ENCODE measurements around the gene C5orf47.
A peak's percentile ranks its signal among the peaks of the same experiment; 100 is the strongest.

C5orf47 gene

GRCh38 chr5:173970878-173971650, 17.9 kb upstream of the C5orf47 start:
- no peak for DNase-seq

DNA sequence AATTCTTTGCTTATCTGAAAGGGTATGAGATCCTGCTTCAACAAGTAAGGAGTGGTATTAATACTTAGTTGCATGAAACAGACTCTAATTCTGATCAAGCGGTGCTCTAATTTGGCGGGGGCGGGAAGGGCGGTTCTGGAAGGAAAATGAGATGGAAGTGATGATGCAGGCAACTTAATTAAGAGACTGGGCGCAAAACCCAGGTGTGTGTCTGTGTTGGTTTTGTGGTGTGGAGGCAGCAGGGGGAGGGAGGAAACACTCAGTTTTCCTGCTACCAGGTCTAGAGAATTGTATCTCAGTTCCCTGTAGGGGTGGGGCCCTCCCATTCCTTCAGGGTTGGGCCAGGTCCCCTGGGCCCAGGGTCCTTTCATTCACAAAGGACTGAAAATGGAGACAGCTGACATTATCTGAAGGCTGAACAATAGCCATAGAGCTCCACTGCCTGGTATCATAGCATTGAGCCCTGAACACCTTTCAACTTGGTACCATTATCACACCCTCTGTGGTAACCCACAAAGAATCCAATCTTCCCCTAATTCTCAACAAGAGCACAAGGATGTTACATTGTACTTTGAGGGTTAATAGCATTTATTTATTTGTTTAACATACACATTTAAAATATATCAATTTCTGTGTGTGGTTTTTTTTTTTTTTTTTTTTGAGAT, 17.2 kb upstream of the C5orf47 start:
- DNase-seq: no peak

GRCh38 chr5:173972607-173972924, 16.4 kb upstream of the C5orf47 start:
- no peak for DNase-seq

DNA sequence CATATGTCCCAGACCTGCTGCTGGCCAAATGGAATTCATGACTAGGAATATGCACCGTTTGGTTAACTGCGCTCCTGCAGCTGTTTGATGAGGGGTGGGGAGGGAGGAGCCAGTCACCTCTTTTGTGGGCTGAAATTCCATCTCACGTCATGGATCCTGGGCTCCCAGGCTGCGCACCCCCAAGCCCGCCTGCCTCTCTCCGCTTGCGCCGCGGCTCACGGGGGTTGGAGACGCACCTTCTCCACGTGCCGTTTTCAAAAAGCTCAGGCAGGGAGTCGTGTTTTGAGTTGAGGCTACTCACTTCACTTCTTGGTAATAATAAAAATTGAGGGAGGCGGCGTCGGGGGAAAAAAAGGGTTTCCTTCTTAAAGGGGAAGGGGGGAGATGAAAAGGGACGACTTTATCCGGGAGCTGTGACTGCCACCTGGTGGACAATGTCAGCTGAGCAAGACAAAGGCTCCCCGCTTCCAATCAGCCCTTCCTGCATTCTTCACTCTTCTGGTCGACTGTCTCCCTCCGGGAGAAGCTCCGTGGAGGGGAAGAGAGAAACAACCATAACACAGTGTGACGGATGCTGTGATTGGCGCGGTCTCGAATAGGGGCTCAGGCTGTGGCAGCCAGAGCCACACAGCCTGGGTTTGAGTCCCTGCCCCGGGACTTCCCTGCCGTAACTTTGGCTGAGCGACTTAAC, 15.9 kb upstream of the C5orf47 start:
- DNase-seq: peak in 1 of 2 experiments; percentile 63

DNA sequence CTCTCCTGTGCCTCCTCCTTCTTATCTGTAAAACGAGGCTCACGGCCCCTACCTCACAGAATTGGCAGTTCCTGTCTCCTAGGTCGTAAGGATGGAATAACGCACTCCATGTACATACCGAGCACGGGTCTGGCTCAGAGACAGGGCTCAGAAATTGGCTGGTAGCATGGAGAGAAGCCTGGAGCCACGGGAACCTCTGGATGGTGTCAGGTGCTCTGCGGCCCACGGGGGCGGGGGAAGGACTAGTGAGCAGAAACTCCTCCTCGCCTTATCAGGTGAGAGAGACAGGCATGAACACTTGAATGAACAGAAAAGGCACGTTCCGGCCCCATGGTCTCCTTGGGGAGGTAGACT, 15.4 kb upstream of the C5orf47 start:
- DNase-seq: no peak

- no peak for DNase-seq
Observed at GRCh38 chr5:173974688-173975239, 14.2 kb upstream of the C5orf47 start.

DNA sequence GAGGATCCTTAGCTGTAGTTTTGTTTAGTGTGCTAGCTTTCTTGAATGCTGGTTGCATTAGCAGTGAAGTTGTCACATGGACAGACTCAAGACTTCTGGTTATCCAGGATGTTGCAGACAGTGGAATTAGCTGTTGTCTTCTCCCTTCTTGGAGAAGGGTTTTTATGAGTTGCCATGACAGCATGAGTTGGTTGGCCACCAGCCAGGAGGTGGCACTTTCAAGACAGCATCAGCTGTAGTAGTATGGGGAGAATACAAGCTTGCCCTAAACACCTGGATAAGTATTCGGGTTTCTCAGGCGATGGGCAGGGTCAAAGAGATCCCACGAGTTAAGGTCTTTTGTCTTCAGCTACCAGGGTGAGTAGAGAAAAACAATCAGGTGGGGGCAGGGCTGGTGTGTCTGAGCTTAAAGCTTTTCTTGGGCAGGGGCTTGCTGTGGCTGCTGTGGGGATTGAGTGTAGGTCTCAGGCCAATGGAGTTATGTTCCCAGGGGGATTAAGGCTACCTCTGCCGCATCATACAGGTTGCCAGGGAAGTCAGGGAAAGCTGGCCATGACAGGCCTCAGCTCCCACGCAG, 7.7 kb upstream of the C5orf47 start:
- no peak for DNase-seq

DNA sequence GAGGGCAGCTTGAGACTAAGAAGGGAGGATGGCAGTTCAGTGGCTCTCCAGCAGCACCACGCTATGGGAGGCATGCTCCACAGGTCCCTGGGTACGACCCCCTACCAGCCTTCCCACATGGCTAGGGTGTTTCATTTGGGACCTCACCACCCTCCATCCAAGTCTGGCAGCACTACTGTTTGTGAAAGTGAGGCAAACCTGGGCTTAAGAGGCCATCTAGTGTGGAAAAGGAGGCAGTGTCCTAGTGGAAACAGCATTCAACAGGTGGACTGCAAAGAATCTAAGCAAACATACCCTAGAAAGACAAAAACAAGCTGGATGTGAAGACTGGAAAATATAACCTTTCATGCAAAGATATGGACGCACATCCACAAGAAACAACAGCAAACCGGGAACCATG, 4.8 kb upstream of the C5orf47 start:
- DNase-seq: no peak

GRCh38 chr5:173989432-173990082, 587 bp downstream of the C5orf47 start:
- no peak for DNase-seq

DNA sequence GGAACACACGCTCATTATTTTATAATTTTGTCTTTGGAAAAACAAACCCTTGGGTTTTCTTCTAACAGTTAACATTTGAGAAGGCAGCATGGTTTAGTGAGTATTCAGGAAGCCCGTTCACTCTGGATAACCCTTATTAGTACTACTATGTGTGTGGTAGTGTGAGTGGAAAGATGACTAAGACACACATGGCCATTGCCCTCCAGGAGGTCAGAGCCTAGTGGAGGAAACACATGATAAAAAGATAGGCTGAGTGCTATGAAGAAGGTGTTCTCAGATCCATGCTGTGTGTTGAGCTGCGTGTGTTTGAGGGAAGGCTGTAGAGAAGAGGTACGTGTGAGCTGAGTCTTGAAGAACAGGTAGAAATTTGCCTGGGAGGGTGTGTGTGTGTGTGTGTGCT, 8.4 kb downstream of the C5orf47 start:
- DNase-seq: no peak

- no peak for DNase-seq
Observed at GRCh38 chr5:173998531-173998930, 9.6 kb downstream of the C5orf47 start.

- no peak for DNase-seq
Observed at GRCh38 chr5:174000076-174000475, 11.1 kb downstream of the C5orf47 start.

DNA sequence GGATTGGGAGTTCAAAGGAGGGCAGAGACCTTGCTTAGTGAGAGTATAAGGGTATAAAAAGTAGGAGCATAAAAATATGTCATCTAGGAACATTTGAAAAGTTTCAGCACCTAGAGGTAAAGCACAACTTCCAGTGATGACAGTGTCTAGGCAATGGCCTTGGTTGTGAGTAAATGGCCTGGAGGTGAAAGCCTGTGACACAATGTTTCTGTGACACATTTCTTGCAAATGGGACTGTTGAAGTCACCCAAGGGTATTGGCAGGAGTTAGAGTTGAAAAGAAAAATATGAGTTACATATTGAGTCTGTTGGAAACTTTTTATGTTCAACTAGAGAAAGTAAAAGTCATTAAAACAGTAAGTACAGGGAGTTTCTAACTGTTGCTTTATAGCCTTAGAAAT, 14.8 kb downstream of the C5orf47 start:
- no peak for DNase-seq

DNA sequence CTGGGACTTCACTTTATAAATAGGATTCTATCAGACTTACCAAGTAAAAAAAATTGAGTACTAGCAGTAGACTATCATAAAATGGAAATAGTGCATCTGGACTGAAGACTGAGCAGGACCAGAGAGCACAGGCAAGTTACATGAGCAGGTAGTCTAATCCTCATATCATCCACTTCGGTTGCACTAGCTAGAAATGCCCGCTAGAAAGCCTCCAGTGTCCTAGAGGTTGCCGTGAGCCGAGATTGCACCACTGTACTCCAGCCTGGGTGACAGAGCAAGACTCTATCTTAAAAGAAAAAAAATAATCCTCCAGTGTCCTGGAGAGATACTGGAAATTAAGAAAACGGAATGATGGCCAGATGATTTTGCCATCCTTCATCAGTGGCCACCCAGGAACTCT, 20.0 kb downstream of the C5orf47 start:
- no peak for DNase-seq

GRCh38 chr5:174010365-174010764, 21.4 kb downstream of the C5orf47 start:
- no peak for DNase-seq

- no peak for DNase-seq
Observed at GRCh38 chr5:174011441-174011840, 22.5 kb downstream of the C5orf47 start.

DNA sequence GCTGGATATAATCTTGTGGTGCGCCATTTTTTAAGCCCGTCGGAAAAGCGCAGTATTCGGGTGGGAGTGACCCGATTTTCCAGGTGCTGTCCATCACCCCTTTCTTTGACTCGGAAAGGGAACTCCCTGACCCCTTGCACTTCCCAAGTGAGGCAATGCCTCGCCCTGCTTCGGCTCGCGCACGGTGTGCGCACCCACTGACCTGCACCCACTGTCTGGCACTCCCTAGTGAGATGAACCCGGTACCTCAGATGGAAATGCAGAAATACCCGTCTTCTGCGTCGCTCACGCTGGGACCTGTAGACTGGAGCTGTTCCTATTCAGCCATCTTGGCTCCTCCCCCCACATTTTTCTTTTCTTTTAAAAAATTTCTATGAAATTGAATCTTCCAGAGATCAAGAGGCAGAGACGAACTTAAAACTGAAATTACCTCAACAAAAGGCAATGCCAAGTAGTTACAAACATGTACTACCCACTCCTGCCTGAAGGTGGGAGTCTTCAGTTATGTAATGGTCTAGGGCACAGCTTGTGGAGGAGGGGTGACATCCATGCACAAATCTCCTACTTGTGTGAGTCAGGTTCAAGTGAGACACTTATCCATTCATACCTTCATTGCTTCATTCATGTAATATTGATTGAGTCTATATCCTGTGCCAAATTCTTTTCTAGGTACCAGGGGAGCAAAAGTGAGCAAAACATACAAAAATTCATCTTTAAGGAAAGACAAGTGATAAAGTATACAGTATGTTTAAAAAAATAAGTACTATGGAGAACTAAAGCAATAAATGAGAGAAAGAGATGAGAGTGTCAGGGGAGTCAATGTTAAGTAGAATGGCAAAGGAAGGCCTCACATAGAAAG, 31.3 kb downstream of the C5orf47 start:
- DNase-seq: peak in 1 of 2 experiments; percentile 2

DNA sequence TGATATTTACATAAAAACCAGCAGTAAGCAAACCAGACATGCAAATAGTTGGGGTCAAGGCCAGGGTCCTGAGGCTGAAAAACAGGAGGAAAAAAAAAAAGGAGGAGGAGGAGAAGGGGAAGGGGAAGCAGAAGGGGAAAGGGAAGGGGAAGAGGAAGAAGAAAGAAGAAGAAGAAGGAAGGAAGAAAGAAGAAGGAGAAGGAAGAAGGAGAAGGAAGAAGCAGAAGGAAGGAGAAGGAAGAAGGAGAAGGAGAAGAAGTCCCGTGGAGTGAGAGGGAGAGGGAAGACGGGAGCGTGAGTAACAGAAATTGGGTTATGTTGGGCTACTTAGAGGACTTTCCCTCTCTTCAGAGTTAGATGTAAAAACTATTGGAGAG, 31.9 kb downstream of the C5orf47 start:
- no peak for DNase-seq

DNA sequence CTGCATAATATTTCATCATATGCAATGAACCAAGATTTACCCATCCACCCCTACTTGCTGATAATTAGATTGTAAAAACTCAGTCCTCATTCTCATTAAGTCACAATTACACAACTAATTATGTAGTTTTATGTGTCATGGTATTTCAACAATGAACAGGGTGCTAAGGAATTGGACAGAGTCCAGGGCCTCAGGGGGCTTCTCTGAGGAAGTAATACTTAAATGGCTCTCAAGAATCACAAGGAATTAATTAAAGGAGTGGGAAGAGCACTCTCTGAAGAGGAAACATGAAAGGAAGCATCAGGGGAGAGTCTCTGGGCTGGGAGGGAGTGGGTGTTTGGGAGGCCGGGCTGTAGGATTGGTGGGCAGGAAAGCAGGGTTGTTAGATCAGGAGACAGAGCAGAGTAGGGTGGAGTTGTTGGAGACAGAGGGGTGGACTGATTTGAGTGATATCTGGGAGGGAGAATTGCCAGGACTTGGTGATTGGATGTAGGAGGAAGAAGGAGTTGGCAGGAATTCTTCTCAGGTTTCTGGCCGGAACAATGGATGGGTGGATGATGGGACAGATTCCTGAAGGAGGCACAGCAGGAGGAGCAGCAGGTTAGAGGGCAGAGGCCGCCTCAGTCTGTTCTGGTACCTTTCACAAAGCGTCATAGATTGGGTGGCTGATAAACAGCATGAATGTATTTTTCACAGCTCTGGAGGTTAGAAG, 33.6 kb downstream of the C5orf47 start:
- DNase-seq: no peak

DNA sequence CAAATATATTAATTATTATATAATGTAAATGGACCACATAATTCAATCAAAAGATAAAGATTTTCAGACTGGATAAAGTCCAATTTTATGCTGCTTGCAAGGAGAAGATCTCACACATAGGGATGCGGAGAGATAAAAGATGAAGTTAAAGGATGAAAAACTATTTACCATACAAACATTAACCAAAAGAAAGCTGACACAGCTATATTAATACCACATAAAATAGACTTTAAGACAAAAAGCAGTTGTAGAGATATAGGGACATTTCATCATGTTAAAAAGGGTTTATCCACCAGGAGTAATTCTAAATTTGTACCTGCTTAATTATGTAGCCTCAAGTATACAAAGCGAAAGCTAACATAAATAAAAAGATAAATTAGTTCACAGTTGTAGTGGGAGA, 41.3 kb downstream of the C5orf47 start:
- DNase-seq: no peak

DNA sequence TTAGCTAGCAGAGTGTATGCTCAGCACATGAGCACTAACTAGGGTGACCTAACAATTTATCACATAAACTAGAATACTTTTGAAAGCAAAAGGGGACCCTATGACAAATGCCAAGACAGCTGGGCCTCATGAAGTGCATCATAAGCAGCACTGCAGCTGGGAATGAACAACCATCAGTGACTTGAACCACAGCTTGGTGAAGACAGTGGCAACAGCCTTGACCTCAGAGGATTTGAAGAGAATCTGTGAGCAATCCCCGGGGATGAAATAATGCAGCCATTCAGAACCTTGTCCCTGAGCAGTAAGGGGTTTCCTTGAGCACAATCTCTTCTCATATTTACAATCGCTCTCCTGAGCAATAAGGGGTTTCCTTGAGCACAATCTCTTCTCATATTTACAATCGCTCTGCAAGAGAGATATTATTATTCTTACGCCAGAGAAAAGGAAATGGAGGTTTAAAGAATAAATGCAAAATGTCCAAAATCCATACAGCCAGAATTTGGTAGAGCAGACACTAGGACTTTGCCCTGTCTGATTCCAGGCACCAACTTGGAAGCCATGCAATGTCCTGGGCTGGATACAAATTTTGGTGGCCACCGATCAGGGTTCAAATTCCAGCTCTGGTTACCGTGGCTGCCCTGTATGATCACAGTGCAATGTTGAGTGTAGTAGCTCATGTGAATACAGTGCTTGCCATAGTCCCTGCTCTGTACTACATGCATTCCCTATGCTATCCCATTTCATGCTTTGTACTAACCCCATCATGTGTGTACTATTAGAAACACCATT, 55.7 kb downstream of the C5orf47 start:
- DNase-seq: no peak
